Activated CD8-positive, alpha-beta memory T cell treated with anti-CD3 and anti-CD28 coated beads, Interleukin-2, amount 50 U/mL, for 4 hours (primary cell): Measurements from ENCODE around the gene ZNF10.

Source experiments
- DNase-seq: peaks from one replicate; pipeline ENCODE4 v3.0.0-alpha.2; 2020

The ZNF10 gene

GRCh38 chr12:133202493-133203343, 72.3 kb downstream of the ZNF10 start:
- DNase-seq, result no peak

DNA sequence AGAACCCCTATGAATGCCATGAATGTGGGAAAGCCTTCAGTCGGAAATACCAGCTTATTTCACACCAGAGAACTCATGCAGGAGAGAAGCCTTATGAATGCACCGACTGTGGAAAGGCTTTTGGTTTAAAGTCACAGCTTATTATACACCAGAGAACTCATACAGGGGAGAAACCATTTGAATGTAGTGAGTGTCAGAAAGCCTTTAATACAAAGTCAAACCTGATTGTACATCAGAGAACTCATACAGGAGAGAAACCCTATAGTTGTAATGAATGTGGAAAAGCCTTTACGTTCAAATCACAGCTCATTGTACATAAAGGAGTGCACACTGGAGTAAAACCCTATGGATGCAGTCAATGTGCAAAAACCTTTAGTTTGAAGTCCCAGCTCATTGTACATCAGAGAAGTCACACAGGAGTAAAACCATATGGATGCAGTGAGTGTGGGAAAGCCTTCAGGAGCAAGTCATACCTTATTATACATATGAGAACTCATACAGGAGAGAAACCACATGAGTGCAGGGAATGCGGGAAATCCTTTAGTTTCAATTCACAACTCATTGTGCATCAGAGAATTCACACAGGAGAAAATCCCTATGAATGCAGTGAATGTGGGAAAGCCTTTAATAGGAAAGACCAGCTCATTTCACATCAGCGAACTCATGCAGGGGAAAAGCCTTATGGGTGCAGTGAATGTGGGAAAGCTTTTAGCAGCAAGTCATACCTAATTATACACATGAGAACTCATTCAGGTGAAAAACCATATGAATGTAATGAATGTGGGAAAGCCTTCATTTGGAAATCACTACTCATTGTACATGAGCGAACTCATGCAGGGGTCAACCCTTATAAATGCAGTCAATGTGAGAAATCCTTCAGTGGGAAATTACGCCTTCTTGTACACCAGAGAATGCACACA, 73.2 kb downstream of the ZNF10 start:
- no peak for DNase-seq

DNA sequence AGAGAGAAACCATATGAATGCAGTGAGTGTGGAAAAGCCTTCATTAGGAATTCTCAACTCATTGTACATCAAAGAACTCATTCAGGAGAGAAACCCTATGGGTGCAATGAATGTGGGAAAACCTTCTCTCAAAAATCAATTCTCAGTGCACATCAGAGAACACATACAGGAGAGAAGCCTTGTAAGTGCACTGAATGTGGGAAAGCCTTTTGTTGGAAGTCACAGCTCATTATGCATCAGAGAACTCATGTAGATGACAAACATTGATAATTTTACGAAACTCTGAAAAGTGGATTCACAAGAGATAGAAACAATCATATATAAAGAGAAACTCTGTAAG, 73.8 kb downstream of the ZNF10 start:
- no peak for DNase-seq

GRCh38 chr12:133206390-133206789, 76.0 kb downstream of the ZNF10 start:
- DNase-seq, result no peak
